ENCODE data around the gene DCAF7. TPM values are rescaled to one million over a fixed set of nuclear protein-coding genes. Genes with fewer than 3 reads are reported as not detected.

Gene DCAF7
- polyA plus RNA-seq, 1 of the 3 experiments (the other 2 are of a cell fraction), result 63.5 TPM

GRCh38 chr17:63523253-63523855, 26.9 kb upstream of the DCAF7 start, which contains the start of gene KCNH6:
Gene KCNH6 (plus strand): TSS chr17:63523358. CDS start chr17:63523414, 56 bp downstream.
- ChIA-PET POLR2A (interaction anchor here (0.5 to 1.7 kb wide), 4 partner anchors 27 to 83 kb away, joined by 3 to 7 read pairs (median 4); partner anchors contain the start of gene DCAF7), CTCF (interaction anchor here (0.7 to 2.1 kb wide), 11 partner anchors 14 to 117 kb away, joined by 3 to 12 read pairs (median 4); no protein-coding TSS in a partner anchor)
- Histone ChIP-seq H3K9me2 (no peaks in the 10 kb centered on the region), H3F3A (replicated peaks; ENCODE audit: insufficient read depth) (no peaks in the 10 kb centered on the region), H3K27ac (ENCODE audit: low read depth in 2 of 2, low read length in 1 of 2) (no peak within 1 kb of the TSS; a peak in 1 of 4 replicates), H3K27me3 (ENCODE audit: insufficient read depth) (0 out of 2 replicates have a peak, but pooled peaks cover 17% of the 10 kb centered on the region), H3K36me3 (replicated peaks in 1 of 2; ENCODE audit: control insufficient read depth in 1 of 2, insufficient read depth in 2 of 2, low read length in 1 of 2) (no peaks in the 10 kb centered on the region), H3K4me2 (peak within 1 kb of the TSS; percentile 67), H3K4me3 (ENCODE audit: low read depth in 2 of 2, low read length in 1 of 2) (peak within 1 kb of the TSS; percentile 43 to 53), H3K4me1 (ENCODE audit: control insufficient read depth in 1 of 2, insufficient read depth in 2 of 2, low read depth in 1 of 2, low read length in 1 of 2) (peaks cover 0 to 55% of the 10 kb centered on the region in 2 experiments; a peak in 1 of 4 replicates), H3K79me2 (ENCODE audit: insufficient read depth) (no peaks in the 10 kb centered on the region), H3K9me3 (no peaks in the 10 kb centered on the region), H3K9ac (no peak within 1 kb of the TSS), H2AFZ (ENCODE audit: low read depth) (no peak within 1 kb of the TSS; the same call in 1 of the 2 replicates), H4K20me1 (ENCODE audit: insufficient read depth) (no peaks in the 10 kb centered on the region; the same call in 1 of the 2 replicates)
- TF ChIP-seq PBX3 (IDR thresholded peaks at IDR 0.05) (no peak), FOXM1 (IDR thresholded peaks at IDR 0.05; ENCODE audit: low read depth) (no peak), FOXJ3 (CRISPR knock-in tag; IDR thresholded peaks at IDR 0.05) (no peak), RCOR1 (IDR thresholded peaks at IDR 0.05; ENCODE audit: low read length) (no peak), USF2 (IDR thresholded peaks at IDR 0.05; ENCODE audit: borderline replicate concordance, low read depth, low read length) (no peak), TEAD4 (IDR thresholded peaks at IDR 0.05; ENCODE audit: borderline replicate concordance, insufficient read depth) (no peak), SMC3 (IDR thresholded peaks at IDR 0.05; ENCODE audit: low read depth, low read length) (no peak), RAD21 (IDR thresholded peaks at IDR 0.05; ENCODE audit: low read length) (peak; percentile 11; the same call in 1 of the 2 replicates), CTCF (IDR thresholded peaks at IDR 0.05) (0 out of 2 replicates have a peak, but pooled peaks have one; percentile 9), RXRA (IDR thresholded peaks at IDR 0.05; ENCODE audit: borderline replicate concordance, low read depth) (no peak), NFIC (IDR thresholded peaks at IDR 0.05; ENCODE audit: borderline replicate concordance) (no peak)
- WGBS (ENCODE audit: low lambda C conversion rate), result 19% methylated on average over 36 of the region's 38 CpGs
- peak; percentile 75 for DNase-seq

GRCh38 chr17:63524051-63524450, 26.2 kb upstream of the DCAF7 start:
- H3K4me2 ChIP-seq, result no peak overlapping the region
- 0 out of 2 replicates have a peak, but pooled peaks cover 17% of the 10 kb centered on the region for H3K27me3 ChIP-seq (ENCODE audit: insufficient read depth)
- POLR2A ChIA-PET, result interaction anchor here (1.0 kb wide), 1 partner anchor 26 kb away, joined by 3 read pairs; the partner anchor contains the start of gene DCAF7
- no peaks in the 10 kb centered on the region for H3K36me3 ChIP-seq (replicated peaks in 1 of 2; ENCODE audit: control insufficient read depth in 1 of 2, insufficient read depth in 2 of 2, low read length in 1 of 2)
- H3K79me2 ChIP-seq (ENCODE audit: insufficient read depth), result no peaks in the 10 kb centered on the region
- H4K20me1 ChIP-seq (ENCODE audit: insufficient read depth), result no peaks in the 10 kb centered on the region; the same call in 1 of the 2 replicates
- H3K9me2 ChIP-seq, result no peaks in the 10 kb centered on the region
- H3K4me1 ChIP-seq (ENCODE audit: control insufficient read depth in 1 of 2, insufficient read depth in 2 of 2, low read depth in 1 of 2, low read length in 1 of 2), result peaks cover 0 to 50% of the 10 kb centered on the region in 2 experiments; a peak in 1 of 4 replicates
- WGBS (ENCODE audit: low lambda C conversion rate), result 90% methylated on average over 14 of the region's 14 CpGs
- DNase-seq, result no peak
- CTCF ChIA-PET, result interaction anchor here (0.7 to 2.1 kb wide), 10 partner anchors 13 to 117 kb away, joined by 3 to 12 read pairs (median 4); no protein-coding TSS in a partner anchor
- no peaks in the 10 kb centered on the region for H3F3A ChIP-seq (replicated peaks; ENCODE audit: insufficient read depth)
- H3K9me3 ChIP-seq, result no peaks in the 10 kb centered on the region
- TF ChIP-seq FOXM1 (IDR thresholded peaks at IDR 0.05; ENCODE audit: low read depth), result no peak
- no peak for TF ChIP-seq NFIC (IDR thresholded peaks at IDR 0.05; ENCODE audit: borderline replicate concordance)
- TF ChIP-seq RFX5 (IDR thresholded peaks at IDR 0.05; ENCODE audit: low read length), result no peak
- no peak for TF ChIP-seq CHD2 (IDR thresholded peaks at IDR 0.05; ENCODE audit: low read length, partially characterized antibody)
- TF ChIP-seq MAX (IDR thresholded peaks at IDR 0.05; ENCODE audit: low read depth), result no peak
- TF ChIP-seq JUND (IDR thresholded peaks at IDR 0.05), result no peak
- no peak for TF ChIP-seq PBX3 (IDR thresholded peaks at IDR 0.05)
- TF ChIP-seq SMC3 (IDR thresholded peaks at IDR 0.05; ENCODE audit: low read depth, low read length), result no peak
- TF ChIP-seq, protein P1, sequence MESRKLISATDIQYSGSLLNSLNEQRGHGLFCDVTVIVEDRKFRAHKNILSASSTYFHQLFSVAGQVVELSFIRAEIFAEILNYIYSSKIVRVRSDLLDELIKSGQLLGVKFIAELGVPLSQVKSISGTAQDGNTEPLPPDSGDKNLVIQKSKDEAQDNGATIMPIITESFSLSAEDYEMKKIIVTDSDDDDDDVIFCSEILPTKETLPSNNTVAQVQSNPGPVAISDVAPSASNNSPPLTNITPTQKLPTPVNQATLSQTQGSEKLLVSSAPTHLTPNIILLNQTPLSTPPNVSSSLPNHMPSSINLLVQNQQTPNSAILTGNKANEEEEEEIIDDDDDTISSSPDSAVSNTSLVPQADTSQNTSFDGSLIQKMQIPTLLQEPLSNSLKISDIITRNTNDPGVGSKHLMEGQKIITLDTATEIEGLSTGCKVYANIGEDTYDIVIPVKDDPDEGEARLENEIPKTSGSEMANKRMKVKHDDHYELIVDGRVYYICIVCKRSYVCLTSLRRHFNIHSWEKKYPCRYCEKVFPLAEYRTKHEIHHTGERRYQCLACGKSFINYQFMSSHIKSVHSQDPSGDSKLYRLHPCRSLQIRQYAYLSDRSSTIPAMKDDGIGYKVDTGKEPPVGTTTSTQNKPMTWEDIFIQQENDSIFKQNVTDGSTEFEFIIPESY (IDR thresholded peaks at IDR 0.05; ENCODE audit: borderline replicate concordance, low read depth), result no peak
- H3K27ac ChIP-seq (ENCODE audit: low read depth in 2 of 2, low read length in 1 of 2), result no peak overlapping the region
- H3K9ac ChIP-seq, result no peak overlapping the region
- no peak overlapping the region for H3K4me3 ChIP-seq (ENCODE audit: low read depth in 2 of 2, low read length in 1 of 2)
- no peak overlapping the region for H2AFZ ChIP-seq (ENCODE audit: low read depth)

All from SK-N-SH (cell line).